ENCODE measurements around the gene BOLA3.

DNA sequence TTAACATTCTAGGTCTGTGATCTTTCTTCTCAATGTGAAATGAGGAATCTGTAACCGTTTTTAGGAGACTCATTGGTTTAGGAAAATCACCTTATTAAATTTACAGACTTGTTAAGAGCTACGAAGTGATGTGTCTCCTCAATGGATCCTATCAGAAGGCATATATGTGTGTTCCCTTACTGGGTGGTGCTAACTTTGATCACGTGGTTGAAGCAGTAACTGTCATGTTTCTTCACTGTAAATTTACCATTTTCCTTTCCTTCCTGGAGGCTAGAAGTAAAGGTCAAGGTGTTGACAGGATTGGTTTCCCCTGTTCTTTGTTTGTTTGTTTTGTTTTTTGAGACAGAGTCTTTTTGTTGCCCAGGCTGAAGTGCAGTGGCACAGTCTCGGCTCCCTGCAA is 49.3 kb upstream of the BOLA3 start:
- no peak for TF ChIP-seq EZH2phosphoT487 (IDR thresholded peaks at IDR 0.05; ENCODE audit: insufficient read depth, low read depth)
- no peak for TF ChIP-seq EZH2 (IDR thresholded peaks at IDR 0.05; ENCODE audit: insufficient read depth, poor library complexity, severe bottlenecking)

Data from GM23248 (cell line).